Activated T-helper 1 cell treated with anti-CD3 and anti-CD28 coated beads, Interleukin-12 subunit alpha, Interleukin-12 subunit beta, Interleukin-2, Interleukin-4 antibody, amounts not matched to agents 30 ng/mL and 10 ng/mL and 1 ng/mL, durations not matched to agents 14 hours and 24 hours and 36 hours (primary cell): ENCODE results near the gene AQP12B. TPM values are rescaled to one million over a fixed set of nuclear protein-coding genes. Genes with fewer than 3 reads are reported as not detected.
A peak's percentile ranks its signal among the peaks of the same experiment; 100 is the strongest.

Experiments used
- DNase-seq: peaks from one replicate; pipeline ENCODE4 v3.0.0; 2021; ENCODE audit warnings: low spot score
- H3K27ac Mint-ChIP-seq: one replicate; pipeline ENCODE4 v1.8.0; 2021; ENCODE audit warnings: mild to moderate bottlenecking, mixed read lengths
- H3K27me3 Mint-ChIP-seq: one replicate; pipeline ENCODE4 v1.8.0; 2022; ENCODE audit warnings: mild to moderate bottlenecking, moderate library complexity, mixed read lengths; ENCODE audit not compliant: insufficient read depth
- H3K36me3 Mint-ChIP-seq: one replicate; pipeline ENCODE4 v1.8.0; 2021; ENCODE audit warnings: low read depth, mixed read lengths
- H3K4me1 Mint-ChIP-seq: one replicate; pipeline ENCODE4 v1.8.0; 2021; ENCODE audit warnings: low read depth, mixed read lengths
- H3K4me3 Mint-ChIP-seq: one replicate; pipeline ENCODE4 v1.8.0; 2021; ENCODE audit warnings: mild to moderate bottlenecking, moderate library complexity, mixed read lengths
- H3K9me3 Mint-ChIP-seq: one replicate; pipeline ENCODE4 v1.8.0; 2021; ENCODE audit warnings: mixed read lengths
- intact Hi-C: fragments of 100-400 bp; cut with micrococcal nuclease; formaldehyde crosslinking; loops from one replicate; pipeline ENCODE4 v1.15.1; 2024
- total RNA-seq: library from RNA; stranded (reverse); gene quantifications from 2 replicates; pipeline ENCODE4 v1.2.3, GENCODE V29; 2022

AQP12B gene
- total RNA-seq, 1 donor from 2014 or later: not detected

DNA sequence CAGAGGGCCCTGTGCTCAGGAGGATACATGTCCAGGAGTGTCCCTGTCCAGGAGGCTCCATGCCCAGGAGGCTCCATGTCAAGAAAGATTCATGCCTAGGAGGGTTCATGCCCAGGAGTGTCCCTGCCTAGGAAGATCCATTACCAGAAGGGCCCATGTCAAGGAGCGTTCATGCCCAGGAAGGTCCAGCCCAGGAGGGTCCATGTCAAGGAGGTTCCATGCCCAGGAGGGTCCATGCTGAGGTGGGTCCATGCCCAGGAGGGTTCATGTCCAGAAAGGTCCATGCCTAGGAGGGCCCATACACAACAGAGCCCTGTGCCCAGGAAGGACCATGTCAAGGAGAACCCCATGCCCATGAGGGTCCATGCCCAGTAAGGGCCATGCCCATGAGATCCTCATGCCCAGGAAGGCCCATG, 50.4 kb downstream of the AQP12B start:
- H3K36me3 Mint-ChIP-seq: peaks cover 12% of the 10 kb centered on the region

DNA sequence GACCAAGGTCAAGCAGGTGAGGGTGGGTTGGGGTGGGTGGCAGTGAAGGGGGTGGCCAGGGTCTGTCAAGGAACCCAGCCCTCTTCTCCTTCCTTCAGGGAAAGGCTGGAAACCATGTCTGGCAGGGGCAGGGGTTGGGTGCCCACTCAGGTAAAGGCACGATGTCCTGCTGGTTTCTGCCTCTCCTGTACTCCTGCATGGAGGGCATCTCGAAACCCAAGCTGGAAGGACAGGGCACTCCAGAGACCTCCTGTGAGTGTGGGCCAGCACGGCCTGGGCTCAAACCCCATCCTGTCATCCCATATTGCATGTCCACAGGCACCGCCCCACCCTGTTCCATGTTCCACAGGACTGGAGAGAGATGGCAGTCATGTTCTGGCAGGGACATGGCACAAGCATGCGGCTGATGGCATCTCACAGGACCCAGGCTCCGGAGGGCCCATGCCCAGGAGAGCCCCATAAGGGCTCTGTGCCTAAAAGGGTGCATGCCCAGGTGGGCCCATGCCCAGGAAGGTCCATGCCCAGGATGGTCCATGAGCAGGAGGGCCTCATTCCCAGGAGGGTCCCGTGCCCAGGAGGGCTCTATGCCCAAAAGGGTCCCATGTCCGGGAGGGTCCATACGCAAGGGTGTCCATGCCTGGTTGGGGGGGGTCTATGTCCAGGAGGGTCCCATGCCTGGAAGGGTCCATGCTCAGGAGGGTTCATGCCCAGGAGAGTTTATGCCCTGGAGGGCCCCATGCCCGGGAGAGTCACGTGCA, 51.0 kb downstream of the AQP12B start:
- no peak overlapping the region for H3K4me3 Mint-ChIP-seq
- H3K36me3 Mint-ChIP-seq: peaks cover 14% of the 10 kb centered on the region
- H3K9me3 Mint-ChIP-seq: peaks cover 28% of the 10 kb centered on the region
- no peaks in the 10 kb centered on the region for H3K27me3 Mint-ChIP-seq
- no peak for DNase-seq
- peaks cover 3% of the 10 kb centered on the region for H3K4me1 Mint-ChIP-seq
- intact Hi-C loops: no loop called here
- H3K27ac Mint-ChIP-seq: no peak overlapping the region

More for the DNA sequence above, 50.4 kb downstream of the AQP12B start:
- Mint-ChIP-seq H3K9me3 (peaks cover 28% of the 10 kb centered on the region), H3K4me1 (no peaks in the 10 kb centered on the region), H3K4me3 (no peak overlapping the region), H3K27ac (no peak overlapping the region), H3K27me3 (peaks cover 1% of the 10 kb centered on the region)
- intact Hi-C loops: no loop called here
- DNase-seq: no peak

DNA sequence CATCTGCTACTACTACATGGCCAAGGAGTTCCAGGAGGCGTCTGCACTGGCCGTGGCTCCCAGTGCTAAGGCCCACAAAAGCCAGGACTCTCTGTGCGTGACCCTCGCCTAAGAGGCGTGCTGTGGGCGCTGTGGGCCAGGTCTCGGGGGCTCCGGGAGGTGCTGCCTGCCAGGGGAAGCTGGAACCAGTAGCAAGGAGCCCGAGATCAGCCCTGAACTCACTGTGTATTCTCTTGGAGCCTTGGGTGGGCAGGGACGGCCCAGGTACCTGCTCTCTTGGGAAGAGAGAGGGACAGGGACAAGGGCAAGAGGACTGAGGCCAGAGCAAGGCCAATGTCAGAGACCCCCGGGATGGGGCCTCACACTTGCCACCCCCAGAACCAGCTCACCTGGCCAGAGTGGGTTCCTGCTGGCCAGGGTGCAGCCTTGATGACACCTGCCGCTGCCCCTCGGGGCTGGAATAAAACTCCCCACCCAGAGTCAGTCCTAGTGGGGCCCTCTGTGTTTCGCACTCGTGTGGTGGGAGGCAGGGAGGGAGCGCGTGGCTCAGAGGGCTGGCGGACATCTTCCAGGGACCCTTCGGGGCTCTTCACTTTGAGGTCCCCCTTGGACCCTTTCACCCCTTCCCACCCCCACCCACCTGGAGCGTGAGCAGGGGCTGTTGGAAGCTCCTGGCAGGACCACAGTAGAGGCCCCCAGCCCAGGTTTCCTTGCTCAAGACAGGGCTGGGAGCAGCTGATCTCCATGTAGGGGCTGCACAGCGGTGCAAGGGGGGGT, 51.7 kb downstream of the AQP12B start:
- Mint-ChIP-seq H3K9me3 (peaks cover 28% of the 10 kb centered on the region), H3K4me3 (no peak overlapping the region), H3K4me1 (peaks cover 8% of the 10 kb centered on the region), H3K36me3 (peaks cover 14% of the 10 kb centered on the region), H3K27me3 (no peaks in the 10 kb centered on the region), H3K27ac (no peak overlapping the region)
- DNase-seq: no peak
- intact Hi-C loops: no loop called here

DNA sequence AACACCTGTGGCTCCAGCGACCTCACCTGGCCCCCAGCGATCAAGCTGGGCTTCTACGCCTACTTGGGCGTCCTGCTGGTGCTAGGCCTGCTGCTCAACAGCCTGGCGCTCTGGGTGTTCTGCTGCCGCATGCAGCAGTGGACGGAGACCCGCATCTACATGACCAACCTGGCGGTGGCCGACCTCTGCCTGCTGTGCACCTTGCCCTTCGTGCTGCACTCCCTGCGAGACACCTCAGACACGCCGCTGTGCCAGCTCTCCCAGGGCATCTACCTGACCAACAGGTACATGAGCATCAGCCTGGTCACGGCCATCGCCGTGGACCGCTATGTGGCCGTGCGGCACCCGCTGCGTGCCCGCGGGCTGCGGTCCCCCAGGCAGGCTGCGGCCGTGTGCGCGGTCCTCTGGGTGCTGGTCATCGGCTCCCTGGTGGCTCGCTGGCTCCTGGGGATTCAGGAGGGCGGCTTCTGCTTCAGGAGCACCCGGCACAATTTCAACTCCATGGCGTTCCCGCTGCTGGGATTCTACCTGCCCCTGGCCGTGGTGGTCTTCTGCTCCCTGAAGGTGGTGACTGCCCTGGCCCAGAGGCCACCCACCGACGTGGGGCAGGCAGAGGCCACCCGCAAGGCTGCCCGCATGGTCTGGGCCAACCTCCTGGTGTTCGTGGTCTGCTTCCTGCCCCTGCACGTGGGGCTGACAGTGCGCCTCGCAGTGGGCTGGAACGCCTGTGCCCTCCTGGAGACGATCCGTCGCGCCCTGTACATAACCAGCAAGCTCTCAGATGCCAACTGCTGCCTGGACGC, 52.5 kb downstream of the AQP12B start:
- no peak for DNase-seq
- Mint-ChIP-seq H3K36me3 (peaks cover 14% of the 10 kb centered on the region), H3K27me3 (no peaks in the 10 kb centered on the region), H3K4me1 (peaks cover 14% of the 10 kb centered on the region), H3K27ac (no peak overlapping the region), H3K4me3 (no peak overlapping the region), H3K9me3 (peaks cover 28% of the 10 kb centered on the region)
- intact Hi-C loops: no loop called here

DNA sequence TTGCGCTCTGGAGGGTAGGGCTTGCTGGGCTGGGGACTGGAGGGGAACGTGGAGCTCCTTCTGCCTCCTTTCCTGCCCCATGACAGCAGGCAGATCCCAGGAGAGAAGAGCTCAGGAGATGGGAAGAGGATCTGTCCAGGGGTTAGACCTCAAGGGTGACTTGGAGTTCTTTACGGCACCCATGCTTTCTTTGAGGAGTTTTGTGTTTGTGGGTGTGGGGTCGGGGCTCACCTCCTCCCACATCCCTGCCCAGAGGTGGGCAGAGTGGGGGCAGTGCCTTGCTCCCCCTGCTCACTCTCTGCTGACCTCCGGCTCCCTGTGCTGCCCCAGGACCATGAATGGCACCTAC, 53.1 kb downstream of the AQP12B start:
- no peak overlapping the region for H3K4me3 Mint-ChIP-seq
- H3K4me1 Mint-ChIP-seq: peaks cover 20% of the 10 kb centered on the region
- H3K36me3 Mint-ChIP-seq: peaks cover 14% of the 10 kb centered on the region
- no peak overlapping the region for H3K27ac Mint-ChIP-seq
- intact Hi-C loops: no loop called here
- H3K9me3 Mint-ChIP-seq: peaks cover 25% of the 10 kb centered on the region
- H3K27me3 Mint-ChIP-seq: no peaks in the 10 kb centered on the region
- DNase-seq: no peak

DNA sequence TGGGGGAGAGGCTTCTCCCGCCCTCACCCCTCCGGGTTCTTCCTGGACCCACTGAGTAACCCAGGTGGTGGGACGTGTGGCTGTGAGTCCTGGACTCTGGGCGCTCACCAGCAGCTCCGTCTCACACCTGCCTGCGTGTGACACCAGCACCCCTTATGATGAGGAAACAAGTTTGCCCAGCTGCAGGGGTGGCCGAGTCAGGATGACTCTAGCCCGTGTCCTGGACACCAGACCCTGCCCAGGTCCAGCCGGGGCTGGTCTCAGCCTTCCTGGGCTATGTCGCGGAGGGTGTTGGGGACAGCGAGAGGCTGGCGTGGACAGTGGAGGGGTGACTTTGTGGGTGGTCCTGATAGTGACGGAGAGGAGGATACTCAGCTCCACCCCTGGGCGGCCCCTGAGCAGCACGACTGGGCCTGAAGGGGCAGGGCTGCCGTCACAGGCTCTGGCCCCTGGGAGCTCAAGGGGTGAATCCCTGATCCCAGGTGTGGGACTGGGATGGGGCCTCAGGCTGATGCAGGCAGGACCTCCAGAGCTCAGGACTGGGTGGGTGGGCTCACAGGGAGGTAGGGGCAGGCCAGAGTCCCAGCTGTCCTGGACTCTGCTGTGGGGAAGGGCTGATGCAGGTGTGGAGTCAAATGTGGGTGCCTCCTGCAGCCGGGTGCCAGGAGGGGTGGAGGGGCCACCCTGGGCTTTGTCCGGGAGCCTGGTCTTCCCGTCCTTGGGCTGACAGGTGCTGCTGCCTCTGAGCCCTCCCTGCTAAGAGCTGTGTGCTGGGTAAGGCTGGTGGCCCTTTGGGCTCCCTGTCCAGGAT, 53.7 kb downstream of the AQP12B start:
- DNase-seq: no peak
- peaks cover 20% of the 10 kb centered on the region for H3K4me1 Mint-ChIP-seq
- intact Hi-C loops: no loop called here
- H3K36me3 Mint-ChIP-seq: peaks cover 14% of the 10 kb centered on the region
- peaks cover 19% of the 10 kb centered on the region for H3K9me3 Mint-ChIP-seq
- no peaks in the 10 kb centered on the region for H3K27me3 Mint-ChIP-seq
- no peak overlapping the region for H3K27ac Mint-ChIP-seq
- H3K4me3 Mint-ChIP-seq: no peak overlapping the region

DNA sequence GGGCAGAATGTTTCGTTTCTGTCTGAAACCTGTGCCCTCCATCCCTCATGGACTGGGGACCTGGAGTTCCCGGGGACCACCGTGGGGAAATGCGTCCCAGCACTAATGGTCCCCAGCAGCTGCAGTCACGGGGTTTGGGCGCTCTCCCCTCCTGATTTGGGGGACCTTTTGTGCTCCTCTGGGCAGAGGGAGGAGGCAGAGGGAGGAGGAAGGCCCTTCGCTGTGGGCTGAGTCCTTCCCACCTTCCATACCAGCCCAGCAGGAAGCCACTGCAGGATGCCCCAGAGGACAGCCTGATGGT, 54.2 kb downstream of the AQP12B start:
- DNase-seq: no peak
- Mint-ChIP-seq H3K36me3 (peaks cover 13% of the 10 kb centered on the region), H3K4me3 (no peak overlapping the region), H3K9me3 (peaks cover 15% of the 10 kb centered on the region), H3K4me1 (peaks cover 20% of the 10 kb centered on the region), H3K27ac (no peak overlapping the region), H3K27me3 (no peaks in the 10 kb centered on the region)
- intact Hi-C loops: no loop called here

DNA sequence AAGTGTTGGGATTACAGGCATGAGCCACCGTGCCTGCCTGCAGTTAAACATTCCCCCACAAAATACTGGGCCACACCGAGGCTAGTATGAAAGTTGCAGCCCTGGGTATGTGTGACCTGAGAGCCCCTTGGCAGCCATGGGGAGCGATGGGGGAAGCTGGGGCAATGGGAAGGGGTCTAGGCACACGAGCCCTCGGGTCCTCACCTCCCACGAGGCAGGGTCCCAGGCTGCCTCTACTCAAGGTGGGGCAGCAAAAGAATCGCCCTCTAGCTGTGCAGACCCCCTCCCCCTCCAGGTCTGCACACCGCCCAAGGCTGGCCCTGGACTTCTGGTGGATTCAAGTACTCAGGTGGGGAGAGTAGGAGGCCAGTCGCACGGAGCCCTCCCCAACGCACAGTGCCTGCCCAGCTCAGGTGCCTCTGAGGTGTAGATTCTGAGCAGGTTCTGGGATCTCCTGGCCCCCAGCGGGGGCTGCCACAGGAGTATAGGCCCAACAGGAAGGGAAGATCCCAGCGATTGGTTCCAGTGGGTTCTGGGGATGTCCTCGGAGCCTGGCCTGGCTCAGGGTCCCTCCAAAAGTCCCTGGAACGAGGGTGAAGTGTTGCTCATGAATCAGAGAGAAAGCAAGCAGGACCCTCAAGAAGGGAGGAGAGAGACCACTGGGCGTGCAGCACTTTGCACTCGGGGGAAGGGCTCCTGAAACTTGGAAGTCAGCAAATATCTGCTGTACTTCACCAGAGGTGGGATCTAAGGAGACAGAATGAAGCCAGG, 54.8 kb downstream of the AQP12B start:
- Mint-ChIP-seq H3K4me1 (peaks cover 25% of the 10 kb centered on the region), H3K4me3 (no peak overlapping the region), H3K9me3 (peaks cover 10% of the 10 kb centered on the region), H3K27me3 (no peaks in the 10 kb centered on the region), H3K27ac (no peak overlapping the region), H3K36me3 (peaks cover 8% of the 10 kb centered on the region)
- no peak for DNase-seq
- intact Hi-C loops: no loop called here

DNA sequence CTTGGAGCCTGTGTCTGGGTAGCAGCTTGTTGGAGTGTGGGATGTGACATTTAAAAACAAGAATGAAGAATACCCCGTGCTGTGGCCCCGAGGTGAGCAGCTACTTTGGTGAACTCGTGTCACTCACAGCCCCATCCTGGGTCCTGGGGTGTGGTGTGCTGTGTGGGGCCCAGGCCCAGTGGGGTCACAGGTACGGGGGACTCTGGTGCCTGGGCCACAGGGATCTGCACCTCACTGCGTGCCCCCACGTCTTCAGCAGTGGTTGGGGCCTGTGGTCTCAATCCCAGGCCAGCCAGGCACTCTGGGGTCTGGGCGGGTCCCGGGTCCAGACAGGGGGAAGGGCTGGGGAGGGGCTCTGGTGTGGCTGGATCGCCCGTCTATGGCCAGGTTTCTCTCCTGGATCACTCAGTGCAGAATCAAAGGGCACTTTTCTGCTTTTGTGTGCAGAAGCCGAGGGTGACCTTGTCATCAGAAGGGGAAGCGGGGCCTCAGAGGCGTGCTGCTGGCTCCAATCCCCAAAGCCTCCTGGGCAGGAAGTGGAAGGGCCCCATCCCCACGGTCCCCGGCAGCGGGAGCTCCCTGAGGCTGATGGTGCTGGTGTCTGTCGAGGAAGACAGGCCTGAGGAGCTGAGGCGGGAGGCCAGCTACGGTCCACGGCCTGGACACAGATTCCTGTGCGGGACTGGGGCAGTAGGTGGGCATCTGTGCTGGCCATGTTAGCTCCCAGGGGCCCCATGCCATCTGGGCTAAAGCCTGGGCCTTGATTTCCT, 56.0 kb downstream of the AQP12B start:
- H3K4me3 Mint-ChIP-seq: peak overlapping the region; percentile 57

More for the DNA sequence above, 56.0 kb downstream of the AQP12B start:
- DNase-seq: no peak
- no peaks in the 10 kb centered on the region for H3K9me3 Mint-ChIP-seq
- H3K36me3 Mint-ChIP-seq: peaks cover 4% of the 10 kb centered on the region
- intact Hi-C loops: no loop called here
- peaks cover 35% of the 10 kb centered on the region for H3K4me1 Mint-ChIP-seq
- peak overlapping the region; percentile 79 for H3K27ac Mint-ChIP-seq
- H3K27me3 Mint-ChIP-seq: no peaks in the 10 kb centered on the region
